Stimulated activated CD8-positive, alpha-beta memory T cell treated with anti-CD3 and anti-CD28 coated beads, Interleukin-4, amount 100 ng/mL, for 1 hour (primary cell): ENCODE results near the gene C5orf52.
"Not testable (repeated sequence)": the region's sequence is repeated elsewhere in the genome, so short reads cannot be mapped to it uniquely, and the experiment has no call there.

ENCODE experiments used
- DNase-seq, 2 donors: peaks; one replicate each; pipeline ENCODE4 v3.0.0-alpha.2; 2020; ENCODE audit warnings: low read depth in 2 of 2, low spot score in 1 of 2

C5orf52 gene

GRCh38 chr5:157721159-157721558 is 49.8 kb downstream of the C5orf52 start:
- DNase-seq = no peak

GRCh38 chr5:157722895-157723294 is 51.6 kb downstream of the C5orf52 start:
- not testable (repeated sequence) for DNase-seq

- not testable (repeated sequence) for DNase-seq
Measured at GRCh38 chr5:157726607-157727006, 55.3 kb downstream of the C5orf52 start.

- DNase-seq = not testable (repeated sequence)
Measured at GRCh38 chr5:157727858-157728257, 56.5 kb downstream of the C5orf52 start.
